ENCODE measurements around the gene ATP8B3. TPM values are rescaled to one million over a fixed set of nuclear protein-coding genes. Genes with fewer than 3 reads are reported as not detected.

Gene ATP8B3
- total and polyA plus RNA-seq, 2 of the 13 experiments (the other 11 are each of a cell fraction or from before 2014, with no cell fraction given): 2.6 to 5.9 TPM

DNA sequence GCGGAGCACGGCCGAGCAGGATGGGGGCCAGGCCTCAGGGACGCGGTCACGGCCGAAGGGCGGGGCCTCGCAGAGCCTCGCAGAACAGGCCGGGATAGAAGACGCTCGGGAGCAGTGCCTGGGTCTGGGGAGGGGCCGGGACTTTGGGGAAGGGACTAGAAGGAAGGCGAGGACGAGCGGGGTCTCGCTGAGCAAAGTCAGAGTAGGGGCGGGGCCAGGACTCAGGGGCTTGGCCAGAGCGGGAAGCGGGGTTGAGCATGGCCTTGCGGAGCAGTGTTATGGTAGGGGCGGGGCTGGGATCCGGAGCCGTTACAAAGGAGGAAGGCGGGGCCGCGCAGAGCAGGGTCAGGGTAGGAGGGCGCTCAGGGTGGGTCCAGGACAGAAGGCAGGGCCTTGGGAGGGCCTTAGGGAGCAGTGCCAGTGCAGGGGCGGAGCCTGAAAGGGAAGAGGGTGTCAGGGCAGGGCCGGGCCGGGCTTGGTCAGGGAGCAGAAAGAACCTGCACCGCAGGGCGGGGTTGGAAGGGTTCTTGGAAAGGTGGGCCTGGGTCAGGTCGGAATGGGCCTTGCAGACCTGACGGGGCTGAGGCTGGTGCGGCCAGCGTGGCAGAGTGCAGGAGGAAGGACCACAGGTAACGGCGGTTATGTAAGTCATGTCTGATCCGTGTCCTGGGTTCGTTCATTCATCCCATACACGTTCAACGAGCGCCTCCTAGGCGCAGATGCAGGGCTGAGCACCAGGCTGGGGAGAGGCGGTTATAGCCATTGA lies 533 bp upstream of the ATP8B3 start (continued):
- TF ChIP-seq, protein P1, sequence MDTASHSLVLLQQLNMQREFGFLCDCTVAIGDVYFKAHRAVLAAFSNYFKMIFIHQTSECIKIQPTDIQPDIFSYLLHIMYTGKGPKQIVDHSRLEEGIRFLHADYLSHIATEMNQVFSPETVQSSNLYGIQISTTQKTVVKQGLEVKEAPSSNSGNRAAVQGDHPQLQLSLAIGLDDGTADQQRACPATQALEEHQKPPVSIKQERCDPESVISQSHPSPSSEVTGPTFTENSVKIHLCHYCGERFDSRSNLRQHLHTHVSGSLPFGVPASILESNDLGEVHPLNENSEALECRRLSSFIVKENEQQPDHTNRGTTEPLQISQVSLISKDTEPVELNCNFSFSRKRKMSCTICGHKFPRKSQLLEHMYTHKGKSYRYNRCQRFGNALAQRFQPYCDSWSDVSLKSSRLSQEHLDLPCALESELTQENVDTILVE (CRISPR knock-in tag; IDR thresholded peaks at IDR 0.05): peak; percentile 27; the same call in 1 of the 2 replicates
- TF ChIP-seq MXD4 (CRISPR knock-in tag; IDR thresholded peaks at IDR 0.05): peak; percentile 83; the same call in 1 of the 2 replicates
- TF ChIP-seq RARG (CRISPR knock-in tag; IDR thresholded peaks at IDR 0.05; ENCODE audit: low read depth): no peak
- TF ChIP-seq ZNF501 (CRISPR knock-in tag; IDR thresholded peaks at IDR 0.05): peak; percentile 29
- no peak for TF ChIP-seq ZNF768 (CRISPR knock-in tag; IDR thresholded peaks at IDR 0.05)
- peak; percentile 74 for TF ChIP-seq ZFP90 (CRISPR knock-in tag; IDR thresholded peaks at IDR 0.05; ENCODE audit: borderline replicate concordance)
- peak; percentile 74 for TF ChIP-seq ZEB1 (IDR thresholded peaks at IDR 0.05; ENCODE audit: insufficient replicate concordance, low read depth)
- TF ChIP-seq, protein P2, sequence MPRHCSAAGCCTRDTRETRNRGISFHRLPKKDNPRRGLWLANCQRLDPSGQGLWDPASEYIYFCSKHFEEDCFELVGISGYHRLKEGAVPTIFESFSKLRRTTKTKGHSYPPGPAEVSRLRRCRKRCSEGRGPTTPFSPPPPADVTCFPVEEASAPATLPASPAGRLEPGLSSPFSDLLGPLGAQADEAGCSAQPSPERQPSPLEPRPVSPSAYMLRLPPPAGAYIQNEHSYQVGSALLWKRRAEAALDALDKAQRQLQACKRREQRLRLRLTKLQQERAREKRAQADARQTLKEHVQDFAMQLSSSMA (CRISPR knock-in tag; IDR thresholded peaks at IDR 0.05): no peak
- 0 out of 2 replicates have a peak, but pooled peaks have one; percentile 8 for TF ChIP-seq TOPORS (CRISPR knock-in tag; IDR thresholded peaks at IDR 0.05)
- peak; percentile 21; the same call in 1 of the 2 replicates for TF ChIP-seq HNF4A (CRISPR knock-in tag; IDR thresholded peaks at IDR 0.05)
- no peak for TF ChIP-seq SYNCRIP (IDR thresholded peaks at IDR 0.05; ENCODE audit: insufficient read depth, low read depth, low read length)
- TF ChIP-seq ZNF773 (CRISPR knock-in tag; IDR thresholded peaks at IDR 0.05; ENCODE audit: borderline replicate concordance): no peak
- TF ChIP-seq, protein P3, sequence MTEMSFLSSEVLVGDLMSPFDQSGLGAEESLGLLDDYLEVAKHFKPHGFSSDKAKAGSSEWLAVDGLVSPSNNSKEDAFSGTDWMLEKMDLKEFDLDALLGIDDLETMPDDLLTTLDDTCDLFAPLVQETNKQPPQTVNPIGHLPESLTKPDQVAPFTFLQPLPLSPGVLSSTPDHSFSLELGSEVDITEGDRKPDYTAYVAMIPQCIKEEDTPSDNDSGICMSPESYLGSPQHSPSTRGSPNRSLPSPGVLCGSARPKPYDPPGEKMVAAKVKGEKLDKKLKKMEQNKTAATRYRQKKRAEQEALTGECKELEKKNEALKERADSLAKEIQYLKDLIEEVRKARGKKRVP (CRISPR knock-in tag; IDR thresholded peaks at IDR 0.05): no peak
- no peak for TF ChIP-seq SUZ12 (IDR thresholded peaks at IDR 0.05; ENCODE audit: low read depth, low read length)
- no peak; the same call in 1 of the 2 replicates for TF ChIP-seq ZNF263 (CRISPR knock-in tag; IDR thresholded peaks at IDR 0.05)
- TF ChIP-seq, protein P4, sequence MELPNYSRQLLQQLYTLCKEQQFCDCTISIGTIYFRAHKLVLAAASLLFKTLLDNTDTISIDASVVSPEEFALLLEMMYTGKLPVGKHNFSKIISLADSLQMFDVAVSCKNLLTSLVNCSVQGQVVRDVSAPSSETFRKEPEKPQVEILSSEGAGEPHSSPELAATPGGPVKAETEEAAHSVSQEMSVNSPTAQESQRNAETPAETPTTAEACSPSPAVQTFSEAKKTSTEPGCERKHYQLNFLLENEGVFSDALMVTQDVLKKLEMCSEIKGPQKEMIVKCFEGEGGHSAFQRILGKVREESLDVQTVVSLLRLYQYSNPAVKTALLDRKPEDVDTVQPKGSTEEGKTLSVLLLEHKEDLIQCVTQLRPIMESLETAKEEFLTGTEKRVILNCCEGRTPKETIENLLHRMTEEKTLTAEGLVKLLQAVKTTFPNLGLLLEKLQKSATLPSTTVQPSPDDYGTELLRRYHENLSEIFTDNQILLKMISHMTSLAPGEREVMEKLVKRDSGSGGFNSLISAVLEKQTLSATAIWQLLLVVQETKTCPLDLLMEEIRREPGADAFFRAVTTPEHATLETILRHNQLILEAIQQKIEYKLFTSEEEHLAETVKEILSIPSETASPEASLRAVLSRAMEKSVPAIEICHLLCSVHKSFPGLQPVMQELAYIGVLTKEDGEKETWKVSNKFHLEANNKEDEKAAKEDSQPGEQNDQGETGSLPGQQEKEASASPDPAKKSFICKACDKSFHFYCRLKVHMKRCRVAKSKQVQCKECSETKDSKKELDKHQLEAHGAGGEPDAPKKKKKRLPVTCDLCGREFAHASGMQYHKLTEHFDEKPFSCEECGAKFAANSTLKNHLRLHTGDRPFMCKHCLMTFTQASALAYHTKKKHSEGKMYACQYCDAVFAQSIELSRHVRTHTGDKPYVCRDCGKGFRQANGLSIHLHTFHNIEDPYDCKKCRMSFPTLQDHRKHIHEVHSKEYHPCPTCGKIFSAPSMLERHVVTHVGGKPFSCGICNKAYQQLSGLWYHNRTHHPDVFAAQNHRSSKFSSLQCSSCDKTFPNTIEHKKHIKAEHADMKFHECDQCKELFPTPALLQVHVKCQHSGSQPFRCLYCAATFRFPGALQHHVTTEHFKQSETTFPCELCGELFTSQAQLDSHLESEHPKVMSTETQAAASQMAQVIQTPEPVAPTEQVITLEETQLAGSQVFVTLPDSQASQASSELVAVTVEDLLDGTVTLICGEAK (IDR thresholded peaks at IDR 0.05): no peak
- TF ChIP-seq, protein P4 (CRISPR knock-in tag; IDR thresholded peaks at IDR 0.05): no peak
- peak; percentile 75 for TF ChIP-seq SAP130 (CRISPR knock-in tag; IDR thresholded peaks at IDR 0.05; ENCODE audit: low read depth)
